HFF-Myc (cell line): ENCODE measurements around the gene COL16A1.
A peak's percentile ranks its signal among the peaks of the same experiment; 100 is the strongest.
"Not testable (repeated sequence)": the region's sequence is repeated elsewhere in the genome, so short reads cannot be mapped to it uniquely, and the experiment has no call there.

Experiments
- DNase-seq: peaks from one replicate; pipeline ENCODE4 v3.0.0-alpha.2; 2011; ENCODE audit warnings: low read depth; ENCODE audit errors: extremely low read depth
- H3K4me3 ChIP-seq: replicated peaks from 2 replicates; pipeline ENCODE4 v1.5.1; 2011; ENCODE audit warnings: low read depth, mild to moderate bottlenecking, control low read depth, low read length
- CTCF ChIP-seq: IDR thresholded peaks from 2 replicates; pipeline ENCODE4 v1.5.1; 2012; ENCODE audit warnings: mild to moderate bottlenecking, low read depth, low read length, control low read depth; ENCODE audit errors: missing control alignments

Gene COL16A1

GRCh38 chr1:31715087-31715872 is 11.5 kb upstream of the COL16A1 start:
- peak; percentile 89 for TF ChIP-seq CTCF
- peak; percentile 71 for DNase-seq
- peak overlapping the region; percentile 33 for H3K4me3 ChIP-seq

GRCh38 chr1:31714442-31715086 is 10.7 kb upstream of the COL16A1 start:
- DNase-seq = no peak
- H3K4me3 ChIP-seq = peak overlapping the region; percentile 33
- peak; percentile 62 for TF ChIP-seq CTCF

- H3K4me3 ChIP-seq = no peak overlapping the region
- no peak for TF ChIP-seq CTCF
- no peak for DNase-seq
Observed at GRCh38 chr1:31712630-31713029, 8.8 kb upstream of the COL16A1 start.

GRCh38 chr1:31712068-31712467 is 8.3 kb upstream of the COL16A1 start:
- no peak for DNase-seq
- no peak for TF ChIP-seq CTCF
- no peak overlapping the region for H3K4me3 ChIP-seq

- no peak for TF ChIP-seq CTCF
- DNase-seq = no peak
- H3K4me3 ChIP-seq = no peak overlapping the region
Observed at GRCh38 chr1:31708324-31708723, 4.5 kb upstream of the COL16A1 start.

GRCh38 chr1:31707711-31708110 is 3.9 kb upstream of the COL16A1 start:
- TF ChIP-seq CTCF = peak; percentile 34
- H3K4me3 ChIP-seq = no peak overlapping the region
- DNase-seq = no peak

- DNase-seq, H3K4me3 ChIP-seq: not testable (repeated sequence)
Observed at GRCh38 chr1:31707059-31707600, 3.3 kb upstream of the COL16A1 start.
